Right cardiac atrium (tissue), 5 donors: ENCODE results near the gene B4GALT7. TPM values are rescaled to one million over a fixed set of nuclear protein-coding genes. Genes with fewer than 3 reads are reported as not detected.
"Not testable (repeated sequence)": the region's sequence is repeated elsewhere in the genome, so short reads cannot be mapped to it uniquely, and the experiment has no call there.

Experiments used
- ATAC-seq, 2 donors: fragments of 200-7000 bp; cut with Tn5 transposase; one replicate each; pipeline versions ENCODE4 v1.8.0 to v1.9.1; 2020; ENCODE audit warnings: moderate library complexity in 2 of 2, mild to moderate bottlenecking in 1 of 2
- DNase-seq, 3 donors: peaks; one replicate each; pipeline ENCODE4 v3.0.0-alpha.2; 2020
- H3K27ac ChIP-seq: one replicate; pipeline ENCODE4 v1.5.1; 2013; ENCODE audit warnings: mild to moderate bottlenecking, low read length, control low read depth, moderate library complexity
- H3K27me3 ChIP-seq: one replicate; pipeline ENCODE4 v1.6.1; 2013; ENCODE audit not compliant: control insufficient read depth, insufficient read depth
- H3K4me1 ChIP-seq: one replicate; pipeline ENCODE4 v1.6.1; 2013; ENCODE audit warnings: low read length; ENCODE audit not compliant: control insufficient read depth, insufficient read depth
- H3K4me3 ChIP-seq: one replicate; pipeline ENCODE4 v1.5.1; 2013; ENCODE audit warnings: low read length, control low read depth
- H3K9me3 ChIP-seq: one replicate; pipeline ENCODE4 v1.6.1; 2013; ENCODE audit warnings: low read length; ENCODE audit not compliant: control insufficient read depth
- WGBS: extraction: QIAGEN DNeasy Blood & Tissue Kit; methylation state at CpG from one replicate; pipeline ENCODE4 v1.1.7; 2013; 5-methylcytosine and 5-hydroxymethylcytosine counted together
- intact Hi-C, 4 donors: fragments of 100-400 bp; cut with DNase I; formaldehyde crosslinking; loops; one replicate each; pipeline versions ENCODE4 v1.11.0 to v1.14.0; 2022 to 2023
- polyA plus RNA-seq: library from polyadenylated mRNA; stranded (reverse); fragments of 200-250 nt; gene quantifications from one replicate; pipeline ENCODE4 v1.2.3, GENCODE V29; 2013
- total RNA-seq, 4 donors: library from RNA; stranded (reverse); fragmentation: NEBNext Ultra II Directional; extraction: Animal tissue kit (Norgen Biotek cat#: 25700); gene quantifications; one replicate each; pipeline ENCODE4 v1.2.1, GENCODE V29; 2021
- donor health status: healthy with polysubstance abuse.
- donor health status: DM: no; HTN: yes; CAD: no.
- donor health status: DM: no; HTN: no; CAD: no.
- donor health status: DM: no; HTN: yes; CAD: no; lungs with severe emphysema.
- donor health status: DM: yes; HTN: yes; CAD: no.

B4GALT7 gene
- total and polyA plus RNA-seq, 5 donors = 15.8 to 24.1 (median 22.4) TPM

DNA sequence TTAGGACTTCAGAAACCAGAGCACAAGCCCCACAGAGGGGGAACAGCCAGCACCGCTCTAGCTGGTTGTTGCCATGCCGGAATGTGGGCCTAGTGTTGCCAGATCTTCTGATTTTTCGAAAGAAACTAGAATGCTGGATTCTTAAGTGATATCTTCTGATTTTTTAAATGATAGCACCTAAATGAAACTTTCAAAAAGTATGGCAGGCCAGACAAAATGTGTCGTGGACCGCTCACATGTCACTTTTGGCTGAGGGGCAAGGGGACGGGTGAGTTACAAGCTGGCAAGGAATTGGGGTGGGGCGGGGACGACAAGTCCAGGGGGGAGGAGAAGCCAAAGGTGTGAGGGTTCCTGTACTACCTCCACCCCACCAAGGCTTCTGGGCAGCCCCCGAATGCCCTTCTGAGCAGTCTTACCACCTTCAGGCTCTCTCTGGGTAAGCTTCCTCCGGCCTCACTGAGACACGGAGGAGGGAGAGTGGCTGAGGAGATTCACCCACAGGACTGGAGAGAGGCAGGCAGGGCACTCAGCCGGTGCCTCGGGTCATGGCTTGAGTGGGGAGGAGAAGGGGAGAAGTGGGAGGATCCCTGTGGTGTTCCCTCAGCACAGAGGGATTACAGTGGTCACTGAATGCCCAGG, 10.3 kb downstream of the B4GALT7 start:
- Histone ChIP-seq H3K4me1 (no peaks in the 10 kb centered on the region), H3K27me3 (no peaks in the 10 kb centered on the region), H3K4me3 (no peak overlapping the region), H3K27ac (no peak overlapping the region), H3K9me3 (no peaks in the 10 kb centered on the region)
- no peak for ATAC-seq
- intact Hi-C loops = no loop called here
- 76% methylated on average over 13 of the region's 13 CpGs for whole genome bisulfite sequencing
- DNase-seq = no peak

DNA sequence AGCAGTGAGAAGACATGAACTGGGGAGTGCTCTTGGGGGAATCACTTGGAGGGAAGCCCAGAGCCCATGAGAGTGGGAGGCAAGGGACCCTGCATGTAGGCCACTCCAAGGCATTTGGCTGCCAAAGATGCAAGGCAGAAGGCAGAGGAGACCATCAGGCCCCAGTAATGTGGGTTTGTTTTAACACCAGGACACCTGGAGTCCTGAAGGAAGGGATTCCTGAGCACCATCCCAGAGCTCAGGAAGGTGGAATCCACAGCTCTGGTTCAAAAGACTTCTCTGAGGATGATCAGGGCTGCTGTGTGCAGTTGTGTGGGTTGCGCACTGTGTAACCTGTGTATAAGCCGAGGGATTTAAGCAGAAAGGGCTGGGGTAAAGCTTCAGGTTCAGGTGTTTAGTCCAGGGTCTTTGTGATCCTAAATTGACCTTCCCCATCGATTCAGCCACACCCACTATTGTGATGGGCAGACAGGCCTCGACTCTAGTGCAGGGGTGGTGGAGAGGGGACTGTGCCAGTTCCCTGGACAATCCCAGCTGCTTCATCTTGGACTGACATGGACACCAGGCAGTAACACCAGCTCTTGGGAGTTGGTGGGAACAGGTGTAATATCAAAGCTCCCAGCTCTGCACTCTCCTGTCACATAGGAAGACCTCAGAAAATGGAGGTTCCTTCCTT, 11.0 kb downstream of the B4GALT7 start:
- Histone ChIP-seq H3K4me3 (no peak overlapping the region), H3K9me3 (no peaks in the 10 kb centered on the region), H3K27ac (no peak overlapping the region), H3K27me3 (no peaks in the 10 kb centered on the region), H3K4me1 (no peaks in the 10 kb centered on the region)
- no peak for ATAC-seq
- intact Hi-C loops = no loop called here
- DNase-seq = no peak
- WGBS = 76% methylated on average over 4 of the region's 4 CpGs

- H3K9me3 ChIP-seq = no peaks in the 10 kb centered on the region
- intact Hi-C loops = no loop called here
- ATAC-seq (no peak), DNase-seq (no peak)
- WGBS = 89% methylated on average over 15 of the region's 15 CpGs
- H3K27ac ChIP-seq = no peak overlapping the region
- no peak overlapping the region for H3K4me3 ChIP-seq
- H3K27me3 ChIP-seq = no peaks in the 10 kb centered on the region
- H3K4me1 ChIP-seq = no peaks in the 10 kb centered on the region
Measured at GRCh38 chr5:177611446-177612214, 11.7 kb downstream of the B4GALT7 start.

GRCh38 chr5:177612215-177612673, 12.3 kb downstream of the B4GALT7 start:
- DNase-seq (no peak), ATAC-seq (no peak)
- Histone ChIP-seq H3K27me3 (no peaks in the 10 kb centered on the region), H3K4me3 (no peak overlapping the region), H3K27ac (no peak overlapping the region), H3K4me1 (no peaks in the 10 kb centered on the region), H3K9me3 (no peaks in the 10 kb centered on the region)
- WGBS = 73% methylated on average over 6 of the region's 6 CpGs
- intact Hi-C loops = no loop called here

DNA sequence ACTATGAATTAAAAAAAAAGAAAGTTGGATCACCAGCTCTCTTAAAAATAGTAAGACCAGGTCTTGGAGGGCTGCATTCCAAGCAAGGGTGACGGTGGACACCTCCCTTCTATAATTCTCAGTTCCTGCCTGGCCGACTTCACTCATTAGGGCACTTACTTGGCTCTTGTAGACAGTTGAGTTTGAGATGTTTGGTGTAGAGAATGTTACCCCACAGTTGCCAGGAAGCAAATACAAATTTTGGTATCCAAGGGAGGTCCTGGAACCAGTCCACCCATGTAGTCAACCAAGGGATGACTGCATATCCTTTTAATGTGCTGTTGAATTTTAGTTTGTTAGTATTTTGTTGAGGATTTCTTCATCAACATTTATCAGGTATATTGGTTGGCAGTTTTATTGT, 20.6 kb downstream of the B4GALT7 start:
- ATAC-seq = no peak
- WGBS = 66% methylated on average over 2 of the region's 2 CpGs
- Histone ChIP-seq H3K27ac (no peak overlapping the region), H3K4me3 (no peak overlapping the region), H3K27me3 (no peaks in the 10 kb centered on the region), H3K9me3 (no peaks in the 10 kb centered on the region), H3K4me1 (no peaks in the 10 kb centered on the region)
- intact Hi-C loops = no loop called here
- no peak for DNase-seq

- H3K9me3 ChIP-seq, ATAC-seq, H3K4me3 ChIP-seq, intact Hi-C loops, H3K4me1 ChIP-seq, H3K27me3 ChIP-seq, H3K27ac ChIP-seq: not testable (repeated sequence)
- peak in 1 of 3 donors; percentile 23 for DNase-seq
- WGBS = 95% methylated on average over 10 of the region's 10 CpGs
Measured at GRCh38 chr5:177624172-177624571, 24.2 kb downstream of the B4GALT7 start.

- H3K27me3 ChIP-seq, intact Hi-C loops, H3K4me3 ChIP-seq, H3K27ac ChIP-seq, ATAC-seq, H3K4me1 ChIP-seq, DNase-seq, H3K9me3 ChIP-seq: not testable (repeated sequence)
Measured at GRCh38 chr5:177630186-177630585, 30.3 kb downstream of the B4GALT7 start.

GRCh38 chr5:177634912-177635311, 35.0 kb downstream of the B4GALT7 start:
- H3K4me1 ChIP-seq, H3K27me3 ChIP-seq, H3K9me3 ChIP-seq, ATAC-seq, intact Hi-C loops, DNase-seq, H3K4me3 ChIP-seq, H3K27ac ChIP-seq: not testable (repeated sequence)
- WGBS = 98% methylated on average over 3 of the region's 3 CpGs

DNA sequence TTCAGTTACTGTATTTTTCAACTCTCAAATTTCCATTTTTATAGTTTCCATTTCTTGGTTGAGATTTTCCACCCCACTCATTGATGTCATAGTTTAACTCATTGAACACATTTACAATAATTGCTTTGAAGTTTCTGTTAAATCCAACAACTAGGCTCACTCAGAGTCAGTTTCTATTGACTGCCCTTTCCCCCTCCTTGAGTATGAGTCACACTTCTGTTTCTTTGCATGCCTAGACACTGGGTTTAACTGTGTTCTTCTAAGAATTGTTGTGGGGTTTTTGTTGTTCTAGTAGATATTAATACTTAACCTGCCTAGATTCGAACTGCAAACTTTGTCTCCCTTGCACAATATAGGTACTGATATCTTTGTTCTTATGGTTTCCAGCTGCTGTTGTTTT, 45.5 kb downstream of the B4GALT7 start:
- intact Hi-C loops, H3K9me3 ChIP-seq, H3K27ac ChIP-seq, H3K27me3 ChIP-seq, ATAC-seq, DNase-seq, H3K4me3 ChIP-seq, H3K4me1 ChIP-seq: not testable (repeated sequence)
- no CpG with 5 or more reads among the region's 1 CpG for WGBS

GRCh38 chr5:177651235-177651634, 51.3 kb downstream of the B4GALT7 start:
- intact Hi-C loops, H3K4me1 ChIP-seq, H3K4me3 ChIP-seq, ATAC-seq, H3K27ac ChIP-seq, H3K27me3 ChIP-seq, H3K9me3 ChIP-seq, DNase-seq: not testable (repeated sequence)
- 97% methylated on average over 2 of the region's 2 CpGs for WGBS

- H3K4me3 ChIP-seq, intact Hi-C loops, ATAC-seq, H3K9me3 ChIP-seq, H3K27ac ChIP-seq, DNase-seq, H3K4me1 ChIP-seq, H3K27me3 ChIP-seq: not testable (repeated sequence)
- 26% methylated on average over 2 of the region's 2 CpGs for WGBS
Measured at GRCh38 chr5:177657846-177658245, 57.9 kb downstream of the B4GALT7 start.
